ENCODE measurements around the gene IRAK1.

DNA sequence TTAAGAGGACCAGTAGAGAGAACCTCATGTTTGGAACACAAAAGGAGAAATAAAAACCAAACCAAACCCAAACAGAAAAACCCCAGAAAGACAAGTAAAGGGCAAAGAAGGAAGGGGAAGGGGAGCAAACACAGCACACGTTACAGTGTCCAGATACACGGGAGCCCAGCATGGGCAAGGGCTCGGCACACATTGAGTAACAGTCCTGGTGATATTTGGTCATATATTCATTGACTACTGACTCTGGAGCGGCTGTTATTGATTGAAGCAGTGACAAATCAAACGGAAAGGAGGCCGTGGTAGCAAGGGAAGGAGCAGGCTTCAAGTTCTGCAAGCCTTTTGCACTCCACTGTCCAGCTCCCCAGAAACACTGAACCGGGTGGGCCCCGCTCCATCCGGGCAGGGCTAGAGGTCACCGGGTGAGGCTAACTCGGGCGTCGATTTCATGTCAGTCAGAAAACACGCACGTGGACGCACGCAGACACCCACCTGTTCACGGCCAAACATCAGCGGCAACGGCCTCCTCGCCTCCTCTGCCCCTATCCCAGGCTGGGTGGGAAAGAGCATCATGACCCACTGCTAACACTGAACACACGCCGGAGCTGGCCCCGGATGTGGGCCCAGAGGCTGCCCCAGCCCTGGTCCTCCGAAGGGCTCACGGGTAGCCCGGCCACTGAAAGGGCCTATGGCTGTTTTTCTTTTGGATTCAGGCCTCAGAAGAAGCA lies 3.7 kb upstream of the IRAK1 start:
- TF ChIP-seq CTCF (IDR thresholded peaks at IDR 0.05) (no peak), ZFX (IDR thresholded peaks at IDR 0.05; ENCODE audit: borderline replicate concordance) (no peak)

All from 22Rv1 (cell line).